ENCODE measurements around the gene NEK6.

Gene NEK6

DNA sequence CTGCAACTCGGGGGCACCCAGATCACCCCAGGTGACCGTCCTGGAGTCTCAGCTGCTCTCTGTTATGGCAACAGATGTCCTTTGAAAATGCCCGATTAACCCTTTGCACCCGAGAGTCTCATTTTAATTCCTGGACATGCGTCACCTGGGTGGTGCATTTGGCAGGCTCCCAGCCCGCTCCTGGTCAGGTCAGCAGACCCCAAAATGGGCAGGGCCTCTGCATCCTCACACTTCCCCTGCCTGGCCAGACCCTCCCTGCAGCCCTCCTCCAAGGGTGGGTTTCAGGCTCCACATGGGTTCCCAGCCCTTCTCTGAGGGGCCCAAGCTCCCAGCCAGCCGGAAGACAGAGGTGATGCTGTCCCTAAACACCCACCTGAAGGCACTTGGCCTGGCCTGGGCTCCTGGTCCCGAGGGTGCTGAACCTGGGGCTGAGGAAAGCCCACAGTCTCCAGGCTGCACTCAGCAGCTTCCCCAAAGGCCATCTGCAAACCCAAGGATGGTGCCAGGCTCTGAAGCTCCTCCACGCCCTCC, 88.1 kb downstream of the NEK6 start:
- no peak for DNase-seq

DNA sequence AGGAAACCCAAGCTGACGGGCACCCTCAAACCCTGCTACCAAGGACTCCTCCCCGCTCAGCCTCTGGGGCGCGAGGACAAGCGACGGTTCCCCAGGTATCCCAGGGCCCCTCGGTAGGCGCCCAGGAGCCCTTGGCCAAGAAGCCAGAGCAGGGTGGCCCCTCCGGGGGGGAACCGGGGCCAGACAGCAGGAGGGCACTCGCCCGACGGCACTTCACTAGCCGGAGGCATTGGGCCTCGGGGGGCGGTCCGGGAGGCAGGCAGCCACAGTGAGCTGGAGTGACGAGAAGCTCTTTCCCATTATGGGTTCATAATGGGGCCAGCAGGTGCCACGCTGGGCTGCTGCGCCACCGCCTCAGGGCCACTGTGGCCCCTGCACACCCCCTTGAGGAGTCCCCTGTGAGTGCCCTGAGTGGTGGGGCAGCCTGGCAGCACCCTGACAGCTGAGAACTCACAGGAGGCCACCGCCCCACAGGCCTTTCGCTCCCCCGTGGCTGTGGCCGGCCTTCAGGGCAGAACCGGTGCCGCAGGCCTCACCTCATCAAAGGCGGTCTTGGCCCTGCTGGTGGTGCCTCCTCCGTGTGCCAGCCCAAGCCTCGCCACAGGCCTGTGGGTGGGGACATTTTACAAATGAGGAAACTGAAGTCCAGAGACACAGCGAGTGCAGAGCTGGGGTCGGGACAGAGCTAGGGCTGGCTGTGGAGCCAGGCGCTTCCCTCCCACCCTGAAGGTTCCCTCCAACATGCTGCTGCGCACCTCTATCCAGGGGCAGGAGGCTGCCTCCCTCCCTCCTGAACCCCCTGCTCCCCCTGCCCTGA, 88.8 kb downstream of the NEK6 start:
- no peak for DNase-seq

DNA sequence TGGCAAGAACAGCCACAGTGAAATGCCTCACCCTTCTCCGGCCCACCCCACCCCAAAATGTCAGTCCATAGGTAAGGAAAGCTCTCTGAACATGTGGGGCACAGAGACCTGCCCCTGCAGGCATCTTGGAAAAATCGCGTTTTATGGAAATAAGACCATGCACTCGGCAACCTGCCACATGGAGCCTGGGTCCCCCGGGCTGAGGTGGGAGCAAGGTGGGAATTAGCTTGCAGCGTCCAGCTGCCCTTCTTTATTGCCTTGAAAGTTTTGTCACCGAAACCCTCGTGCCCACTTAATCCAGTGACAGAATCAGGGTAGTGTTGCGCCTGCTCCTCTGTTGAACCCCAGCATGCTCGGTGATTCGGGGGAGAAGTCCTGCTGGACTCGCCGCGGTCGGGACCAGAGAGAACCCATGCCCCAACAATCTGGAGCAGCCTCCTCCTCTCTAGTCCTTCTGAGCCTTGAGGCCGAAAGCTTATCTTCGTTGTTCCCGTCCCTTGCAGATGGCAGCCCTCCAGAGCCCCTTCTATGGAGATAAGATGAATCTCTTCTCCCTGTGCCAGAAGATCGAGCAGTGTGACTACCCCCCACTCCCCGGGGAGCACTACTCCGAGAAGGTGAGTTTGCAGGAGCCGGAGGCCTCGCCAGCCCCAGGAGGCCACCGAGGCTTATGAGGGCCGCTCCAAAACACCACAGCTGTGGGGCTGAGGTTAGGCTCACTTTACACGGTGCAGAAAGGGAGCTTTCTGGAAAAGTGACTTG, 89.6 kb downstream of the NEK6 start:
- DNase-seq, result no peak

DNA sequence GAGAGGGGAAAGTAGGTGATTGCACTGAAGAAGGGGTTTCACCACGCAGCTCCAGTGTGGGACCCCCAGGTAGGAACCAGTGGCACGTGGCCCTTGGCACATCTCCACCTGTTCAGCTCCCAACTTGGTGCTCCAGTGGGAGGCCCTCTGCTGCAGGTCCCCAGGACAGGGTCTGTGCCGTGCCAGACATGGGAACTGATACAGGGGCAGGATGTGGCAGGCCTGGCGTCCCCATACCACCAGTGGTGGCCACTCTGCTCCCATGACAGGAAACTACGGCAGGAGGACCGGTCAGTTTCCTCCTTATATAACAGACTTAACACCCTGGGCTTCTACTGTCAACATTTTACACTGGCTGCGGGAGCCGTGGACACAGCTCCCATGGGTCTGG, 90.2 kb downstream of the NEK6 start:
- no peak for DNase-seq

DNA sequence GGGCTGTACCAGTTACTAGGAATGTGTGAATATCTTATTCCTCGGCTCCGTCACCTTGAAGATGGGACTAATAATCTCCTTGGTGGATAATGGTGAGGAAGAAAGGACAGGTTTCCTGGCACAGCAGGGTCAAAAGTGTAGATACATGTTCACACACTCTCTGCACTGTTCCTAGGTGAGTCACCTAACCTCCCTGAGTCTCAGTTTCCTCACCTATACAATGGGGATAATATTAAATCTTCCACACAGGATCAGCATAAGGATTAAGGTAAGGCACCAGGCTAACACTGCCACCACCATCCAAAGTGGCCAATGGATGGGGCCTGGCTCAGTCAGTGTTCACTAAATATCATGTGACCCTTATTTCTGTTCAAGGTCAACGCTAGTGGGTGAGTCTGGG, 90.6 kb downstream of the NEK6 start:
- DNase-seq, result no peak

DNA sequence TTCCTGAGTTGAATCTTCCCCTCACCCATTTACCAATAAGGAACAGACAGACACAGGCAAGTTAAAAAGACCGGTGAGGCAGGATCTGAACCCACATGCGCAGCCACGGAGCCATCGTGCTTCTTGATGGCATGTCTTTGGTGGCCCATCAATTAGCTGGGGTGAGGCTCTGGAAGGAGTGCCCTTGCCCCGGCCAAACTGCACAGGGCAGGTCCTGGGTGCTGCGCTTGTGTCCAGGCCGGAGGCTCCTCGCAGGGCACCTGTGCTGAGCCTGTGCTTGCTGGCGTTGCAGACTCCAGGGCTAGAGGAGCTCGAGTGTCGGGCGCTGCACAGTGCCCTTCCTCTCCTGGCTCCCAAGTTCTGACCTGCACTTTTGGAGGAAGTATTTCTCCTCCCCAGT, 91.1 kb downstream of the NEK6 start:
- no peak for DNase-seq

DNA sequence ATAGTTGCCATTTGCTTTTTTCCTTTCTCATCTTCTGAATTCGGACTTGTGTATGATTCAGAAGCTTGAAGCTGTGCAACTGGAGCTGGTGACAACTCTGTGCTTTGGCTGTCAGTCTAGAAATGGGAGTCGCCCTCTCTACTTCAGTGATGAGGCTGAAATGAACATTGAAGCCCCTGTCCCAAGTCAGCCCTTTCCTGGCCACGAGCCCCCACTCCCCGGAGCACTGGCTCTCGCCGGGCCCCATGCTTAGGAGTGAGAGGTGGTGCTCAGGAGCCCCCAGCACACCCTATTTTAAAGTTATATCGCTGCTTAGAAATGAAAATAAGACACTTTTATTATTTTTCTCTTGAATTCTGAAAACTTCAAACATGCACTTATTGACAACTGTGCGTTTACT, 91.5 kb downstream of the NEK6 start:
- no peak for DNase-seq

DNA sequence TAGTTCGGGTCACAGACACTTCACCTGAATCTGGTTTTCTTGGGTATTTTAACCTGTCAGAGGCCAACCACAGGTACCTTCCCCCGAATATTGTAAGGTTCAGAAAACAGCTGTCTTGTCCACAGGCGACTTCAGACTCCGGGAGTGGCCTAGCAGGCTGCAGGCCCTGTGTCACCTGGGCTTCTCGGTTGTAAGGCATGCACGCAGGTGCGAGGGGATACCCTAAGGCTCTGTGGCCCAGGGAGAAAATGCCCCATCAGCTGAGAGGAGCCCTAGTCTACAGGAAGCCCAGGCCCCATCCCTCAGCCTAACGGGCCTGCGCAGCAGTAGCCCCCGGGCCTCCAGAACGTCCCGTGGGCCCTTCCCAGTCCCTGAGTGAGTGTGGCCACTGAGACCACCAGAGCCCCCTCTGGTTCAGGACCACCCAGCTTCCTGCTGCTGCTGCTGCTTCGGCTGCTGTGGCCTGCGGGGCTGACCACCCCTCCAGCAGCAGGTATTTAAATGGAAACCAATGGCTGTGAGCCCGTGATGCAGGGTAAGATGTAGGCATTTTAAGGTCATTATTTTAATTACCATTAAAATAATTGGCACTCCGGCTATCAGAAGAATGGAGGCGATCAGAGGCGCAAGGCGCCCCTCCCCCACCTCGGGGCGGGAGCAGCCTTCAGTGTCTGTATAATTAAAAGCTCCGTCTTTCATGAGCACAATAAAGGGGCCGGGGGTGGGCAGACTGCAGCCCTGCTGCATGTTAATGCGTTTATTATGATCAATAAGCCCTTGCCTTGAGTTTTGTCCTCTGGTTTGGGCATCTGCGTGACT, 92.1 kb downstream of the NEK6 start:
- DNase-seq, result no peak

DNA sequence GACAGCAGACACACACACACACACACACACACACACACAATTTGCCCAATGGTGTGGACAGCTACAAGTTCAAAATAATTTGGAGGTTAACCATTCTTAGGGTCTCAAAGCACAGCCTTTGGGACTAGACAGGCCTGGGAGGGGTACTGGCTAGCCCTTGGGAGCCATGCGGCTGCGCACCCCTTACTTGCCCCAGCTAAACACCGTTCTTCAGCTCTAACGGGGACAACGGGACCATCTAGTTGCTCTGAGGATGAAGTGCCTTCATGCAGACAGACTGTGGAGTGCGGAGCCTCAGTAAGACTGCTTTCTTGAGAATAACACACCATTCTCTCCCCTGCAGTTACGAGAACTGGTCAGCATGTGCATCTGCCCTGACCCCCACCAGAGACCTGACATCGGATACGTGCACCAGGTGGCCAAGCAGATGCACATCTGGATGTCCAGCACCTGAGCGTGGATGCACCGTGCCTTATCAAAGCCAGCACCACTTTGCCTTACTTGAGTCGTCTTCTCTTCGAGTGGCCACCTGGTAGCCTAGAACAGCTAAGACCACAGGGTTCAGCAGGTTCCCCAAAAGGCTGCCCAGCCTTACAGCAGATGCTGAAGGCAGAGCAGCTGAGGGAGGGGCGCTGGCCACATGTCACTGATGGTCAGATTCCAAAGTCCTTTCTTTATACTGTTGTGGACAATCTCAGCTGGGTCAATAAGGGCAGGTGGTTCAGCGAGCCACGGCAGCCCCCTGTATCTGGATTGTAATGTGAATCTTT, 92.9 kb downstream of the NEK6 start:
- no peak for DNase-seq

DNA sequence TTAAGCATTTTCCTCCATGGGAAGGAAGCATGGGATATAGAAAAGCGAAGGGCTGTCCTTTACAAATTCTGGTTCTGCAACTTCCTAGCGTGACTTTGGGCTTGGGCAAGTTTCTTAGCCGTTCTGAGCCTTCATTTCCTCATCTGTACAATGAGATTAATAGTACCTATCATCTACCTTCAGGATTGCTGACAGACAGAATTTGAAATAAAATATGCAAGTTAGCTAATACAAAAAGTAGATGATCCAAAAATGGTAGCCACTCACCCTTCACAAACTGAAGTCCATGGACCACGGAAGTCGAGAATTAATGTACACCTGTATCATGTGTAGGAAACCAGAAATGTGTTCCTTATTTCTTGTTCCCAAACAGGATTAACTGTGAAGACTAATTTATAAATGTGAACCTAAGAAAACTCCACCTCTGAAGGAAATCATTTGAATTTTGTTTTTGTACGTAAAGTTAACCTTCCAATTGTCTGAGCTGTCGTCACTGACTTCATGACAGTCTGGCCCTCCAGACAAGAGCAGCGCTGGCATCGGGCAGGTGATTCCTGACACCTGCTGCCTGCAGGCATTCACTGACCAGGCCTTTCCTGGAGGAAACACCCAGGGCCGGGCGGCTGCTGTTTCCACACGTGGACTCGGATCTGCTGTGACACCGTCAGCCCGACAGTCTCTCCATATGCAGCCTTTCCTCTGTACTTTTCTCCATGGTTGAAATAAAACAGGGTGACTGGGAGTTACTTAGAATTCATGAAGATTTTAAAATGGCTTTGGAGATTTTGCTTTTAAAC, 94.1 kb downstream of the NEK6 start:
- no peak for DNase-seq

DNA sequence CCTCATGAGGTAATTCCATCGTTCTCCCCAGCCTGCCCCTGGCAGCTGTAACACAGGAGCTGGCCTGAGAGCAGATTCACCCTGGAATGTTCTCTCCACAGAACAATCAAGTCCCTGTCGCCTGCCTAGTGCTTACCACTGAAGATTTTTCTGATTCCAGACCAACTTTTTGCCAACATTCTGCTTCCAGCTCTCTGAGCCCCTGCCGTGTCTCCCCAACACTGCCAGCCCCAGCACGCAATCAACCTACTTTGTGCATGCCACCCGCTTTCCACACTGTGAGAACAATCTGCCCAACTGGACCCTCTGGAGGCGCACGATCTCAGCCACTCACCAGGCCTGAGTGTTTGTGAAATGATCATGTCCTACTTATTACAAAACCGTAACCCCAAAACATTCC, 94.9 kb downstream of the NEK6 start:
- no peak for DNase-seq

DNA sequence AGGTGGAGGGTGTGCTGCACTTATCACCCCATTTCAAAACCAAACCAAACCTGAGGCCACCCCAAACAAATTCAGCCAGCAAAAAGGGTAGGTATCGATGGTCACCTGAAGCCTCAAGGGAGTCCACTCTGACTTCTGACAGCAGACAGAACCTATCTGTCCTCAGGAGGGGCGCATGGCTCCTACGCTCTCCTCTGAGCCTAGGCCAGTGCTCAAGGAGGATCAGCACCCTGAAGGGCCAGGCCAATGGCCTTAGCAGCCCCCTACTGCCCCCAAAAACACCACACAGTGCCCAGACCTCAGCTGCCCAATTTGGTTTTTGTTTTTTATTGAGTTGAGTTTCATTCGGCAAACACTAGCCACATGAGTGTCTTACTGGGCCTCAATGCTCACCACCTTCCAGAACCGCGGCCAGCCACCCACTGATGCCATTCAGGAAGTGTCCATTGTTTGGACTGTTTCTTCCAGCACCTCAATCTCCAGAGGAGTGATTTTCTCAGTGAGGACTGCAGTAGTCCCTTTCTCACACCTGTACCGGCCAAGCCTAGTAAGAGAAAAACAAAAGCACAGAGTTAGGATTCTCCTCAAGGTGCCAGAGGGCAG, 95.5 kb downstream of the NEK6 start:
- no peak for DNase-seq

DNA sequence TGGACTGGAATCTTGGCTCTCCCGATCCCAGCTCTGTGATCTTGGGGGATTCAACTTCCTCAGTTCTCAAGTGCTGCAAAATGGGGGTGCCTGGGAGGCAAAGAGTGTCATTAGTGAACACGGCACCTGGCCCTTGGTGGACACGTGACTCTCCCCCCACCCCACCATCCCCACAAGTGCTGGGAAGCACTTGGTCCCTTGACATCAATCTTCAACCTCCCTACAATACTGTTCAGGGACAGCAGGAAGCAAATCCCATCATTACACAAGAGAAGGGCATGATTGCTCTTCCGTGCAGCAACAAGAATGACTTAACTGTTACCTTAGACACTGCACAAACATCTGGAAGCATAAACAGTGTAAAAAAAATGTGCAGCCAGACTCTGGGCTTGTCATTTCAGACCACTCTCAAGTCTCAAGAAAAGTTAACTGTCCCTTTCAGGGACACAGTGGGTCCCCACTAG, 96.1 kb downstream of the NEK6 start:
- no peak for DNase-seq

DNA sequence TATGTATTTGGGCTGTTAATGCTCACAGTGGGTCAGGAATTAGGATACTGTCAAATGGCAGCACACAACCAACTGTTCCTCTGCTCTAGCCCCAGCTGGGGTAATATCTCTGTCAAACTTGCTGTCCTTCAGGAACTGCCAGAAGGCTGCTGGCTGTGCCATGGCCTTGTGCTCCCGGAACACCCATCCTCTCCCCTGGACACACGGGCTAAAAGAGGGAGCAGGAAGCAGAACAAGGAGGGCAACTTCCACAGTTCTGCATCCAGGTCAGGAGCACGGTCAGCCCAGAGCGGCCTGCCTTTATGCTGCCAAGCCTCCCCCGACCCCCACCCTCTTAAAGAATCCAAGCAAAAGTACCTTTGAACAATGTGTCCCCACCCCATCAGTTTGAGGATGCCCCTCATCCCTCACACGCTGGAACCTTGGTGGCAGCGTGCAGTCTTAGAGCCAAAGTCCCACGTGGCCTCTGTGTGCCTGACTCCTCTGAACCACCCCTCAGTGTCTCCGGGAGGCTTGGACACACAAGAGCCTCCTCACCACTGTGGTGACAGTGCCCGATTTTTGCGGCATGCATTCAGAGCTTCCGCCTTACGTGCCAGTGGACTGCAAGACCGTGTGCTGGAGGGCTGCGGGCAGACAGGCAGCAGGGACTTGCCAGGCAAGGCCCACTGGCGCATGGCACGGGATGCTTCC, 96.7 kb downstream of the NEK6 start:
- DNase-seq, result no peak

DNA sequence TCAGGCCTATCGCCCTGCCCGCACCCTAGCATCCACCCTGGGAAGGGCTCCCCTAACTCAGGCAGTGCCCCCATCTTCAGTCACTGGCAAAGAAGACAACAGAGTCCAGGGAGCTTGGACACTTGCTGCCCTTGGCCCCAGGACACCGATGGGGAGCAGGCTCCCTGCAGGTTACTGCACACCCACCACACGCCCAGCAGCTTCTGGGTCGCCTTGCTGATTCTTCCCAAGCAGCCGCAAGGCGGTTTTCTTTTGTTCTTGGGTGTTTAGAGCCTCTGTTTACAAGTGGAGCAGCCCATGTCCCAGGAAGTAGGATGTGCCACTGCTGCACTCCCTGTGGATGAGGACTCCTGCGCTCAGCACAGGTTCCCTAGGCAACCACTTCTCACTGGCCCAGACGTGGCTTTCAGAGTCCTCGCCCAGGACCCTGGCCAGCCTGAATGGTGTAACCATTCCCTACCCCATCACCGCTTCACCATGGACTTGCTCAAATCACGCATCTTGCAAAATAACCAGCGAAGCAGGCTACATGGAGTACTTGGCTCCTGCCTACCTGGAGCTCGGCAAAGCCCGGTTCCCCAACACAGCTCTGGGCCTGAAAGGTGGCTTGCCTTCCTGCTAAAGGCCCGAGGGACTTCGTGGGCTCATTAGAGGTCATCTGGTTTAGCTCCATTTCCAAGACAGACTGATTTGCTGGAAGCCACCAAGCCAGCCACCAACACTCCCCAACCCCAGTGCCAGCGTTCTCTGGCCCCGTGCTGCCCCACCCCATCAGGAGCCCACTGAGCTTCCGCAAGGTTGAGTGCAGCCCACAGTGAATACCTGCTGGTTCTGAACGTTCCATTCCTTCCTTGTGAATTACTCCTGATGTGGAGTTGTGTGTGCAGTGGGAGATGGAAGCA, 97.5 kb downstream of the NEK6 start:
- no peak for DNase-seq

DNA sequence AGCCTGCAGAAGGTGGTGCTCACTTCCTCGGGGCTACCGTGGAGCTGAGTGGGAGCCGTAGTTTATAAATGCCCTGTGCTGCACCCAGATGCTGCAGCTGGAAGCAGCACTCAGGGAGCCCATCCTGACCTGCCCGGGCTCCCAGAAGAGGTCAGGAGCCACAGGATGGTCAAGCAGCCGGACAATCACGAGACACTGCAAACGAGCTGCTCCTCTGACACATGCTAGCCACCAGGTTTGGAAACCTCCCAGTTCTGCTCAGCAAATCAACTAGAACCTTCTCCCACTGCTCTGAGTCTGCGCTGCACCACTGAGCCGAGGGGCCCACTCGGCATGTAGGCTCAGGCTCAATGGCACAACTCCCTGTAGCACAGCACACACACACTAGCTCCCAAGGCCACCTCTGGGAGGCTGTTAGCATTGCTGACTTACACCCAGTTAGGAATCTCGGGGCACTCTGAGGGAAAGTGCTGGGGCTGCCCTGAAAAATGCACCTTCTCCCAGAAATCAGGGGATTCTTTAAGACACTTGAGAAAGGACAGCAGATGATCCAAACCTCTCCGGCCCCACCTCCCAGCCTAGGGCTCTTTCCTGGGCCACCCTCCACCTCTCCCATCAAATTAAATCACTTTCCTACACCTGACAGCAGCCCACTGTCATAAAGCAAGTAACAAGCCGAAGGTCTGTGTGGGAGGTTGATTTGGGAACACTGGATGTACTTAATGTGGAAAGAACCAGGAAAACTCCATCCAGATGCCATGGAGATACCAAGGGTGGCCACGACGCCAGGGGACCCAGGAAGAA, 98.4 kb downstream of the NEK6 start:
- no peak for DNase-seq

DNA sequence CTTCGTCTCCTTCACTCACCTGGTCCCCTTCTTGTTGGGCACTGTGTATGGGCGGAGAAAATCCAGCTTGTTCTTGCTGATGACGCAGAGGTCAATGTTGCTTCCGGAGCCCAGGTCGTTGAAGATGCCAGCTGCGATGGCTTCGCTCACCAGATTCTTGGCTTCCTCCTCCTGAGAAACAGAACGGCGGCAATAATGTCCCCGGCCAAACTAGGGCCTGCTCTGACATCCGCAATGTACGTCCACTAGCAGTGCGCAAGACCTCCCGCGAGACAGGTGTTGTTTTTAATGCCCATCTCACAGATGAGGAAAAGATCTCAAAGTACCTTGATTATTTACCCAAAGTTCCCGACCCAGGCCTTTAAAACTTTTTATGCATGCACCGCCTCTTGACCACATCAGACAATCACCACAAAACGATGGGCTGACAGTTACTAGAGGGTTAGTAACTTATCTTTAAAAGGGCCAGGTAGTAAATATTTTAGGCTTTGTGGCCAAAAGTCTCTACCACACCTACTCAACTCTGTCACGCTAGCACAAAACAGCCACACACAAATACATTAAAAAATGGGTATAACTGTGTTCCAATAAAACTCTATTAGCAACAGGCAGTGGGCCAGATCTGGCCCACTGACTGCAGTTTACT, 99.1 kb downstream of the NEK6 start:
- no peak for DNase-seq
